CD4-positive, CD25-positive, alpha-beta regulatory T cell (primary cell): ENCODE results near the gene PTP4A1. TPM values are rescaled to one million over a fixed set of nuclear protein-coding genes. Genes with fewer than 3 reads are reported as not detected.

ENCODE experiments used
- ATAC-seq, 2 donors: fragments of 150-1000 bp; cut with Tn5 transposase; one replicate each; pipeline ENCODE4 v1.10.0; 2021; ENCODE audit warnings: low read depth in 2 of 2, moderate number of reproducible peaks in 2 of 2, moderate library complexity in 1 of 2
- DNase-seq, 3 donors: peaks; one replicate each; pipeline versions ENCODE4 v3.0.0 to v3.0.0-alpha.2; 2012 to 2022; ENCODE audit warnings: mixed read lengths in 1 of 3
- H3K27ac ChIP-seq: one replicate; pipeline ENCODE4 v1.7.0; 2013; ENCODE audit warnings: mild to moderate bottlenecking, low read length; ENCODE audit not compliant: insufficient read depth, poor library complexity, severe bottlenecking
- H3K27me3 ChIP-seq: one replicate; pipeline ENCODE4 v1.7.0; 2013; ENCODE audit warnings: low read length; ENCODE audit not compliant: control insufficient read depth, insufficient read depth
- H3K36me3 ChIP-seq: one replicate; pipeline ENCODE4 v1.7.0; 2013; ENCODE audit warnings: mild to moderate bottlenecking, low read length, moderate library complexity; ENCODE audit not compliant: control insufficient read depth, insufficient read depth
- H3K4me1 ChIP-seq: 2 replicates; pipeline ENCODE4 v1.7.0; 2013; ENCODE audit warnings: mild to moderate bottlenecking, low read length; ENCODE audit not compliant: insufficient read depth, control insufficient read depth, poor library complexity, severe bottlenecking
- H3K4me3 ChIP-seq: one replicate; pipeline ENCODE4 v1.7.0; 2013; ENCODE audit warnings: low read depth, mild to moderate bottlenecking, low read length, moderate library complexity
- H3K9me3 ChIP-seq, 2 experiments: 1 replicate in 1 of 2; 2 replicates in 1 of 2; pipeline ENCODE4 v1.7.0; 2013; ENCODE audit warnings: low read length in 2 of 2, mild to moderate bottlenecking in 1 of 2, moderate library complexity in 1 of 2; ENCODE audit not compliant: control insufficient read depth in 2 of 2
- H3K27ac Mint-ChIP-seq, 3 donors: one replicate each; pipeline ENCODE4 v1.8.0; 2020 to 2022; ENCODE audit warnings: mild to moderate bottlenecking in 3 of 3, mixed read lengths in 3 of 3, moderate library complexity in 2 of 3
- H3K27me3 Mint-ChIP-seq: one replicate; pipeline ENCODE4 v1.8.0; 2022; ENCODE audit warnings: mild to moderate bottlenecking, mixed read lengths
- H3K36me3 Mint-ChIP-seq: one replicate; pipeline ENCODE4 v1.8.0; 2020; ENCODE audit warnings: mixed read lengths
- H3K4me1 Mint-ChIP-seq, 4 donors: one replicate each; pipeline ENCODE4 v1.8.0; 2020 to 2022; ENCODE audit warnings: mixed read lengths in 4 of 4, mild to moderate bottlenecking in 1 of 4
- H3K4me3 Mint-ChIP-seq, 4 donors: one replicate each; pipeline ENCODE4 v1.8.0; 2020 to 2022; ENCODE audit warnings: mild to moderate bottlenecking in 4 of 4, mixed read lengths in 4 of 4, moderate library complexity in 3 of 4
- H3K9me3 Mint-ChIP-seq, 7 donors: one replicate each; pipeline ENCODE4 v1.8.0; 2020 to 2022; ENCODE audit warnings: mixed read lengths in 7 of 7, mild to moderate bottlenecking in 3 of 7, moderate library complexity in 2 of 7
- polyA plus RNA-seq, 4 donors: library from polyadenylated mRNA; unstranded; fragments of 300-500 nt; fragmentation: Illumina TruSeq; gene quantifications; one replicate each; pipeline ENCODE4 v1.2.3, GENCODE V29; 2021
- total RNA-seq: library from RNA; stranded (reverse); gene quantifications from one replicate; pipeline ENCODE4 v1.2.3, GENCODE V29; 2022

The PTP4A1 gene
- total and polyA plus RNA-seq, 5 donors from 2014 or later: 54.1 to 126 (median 62.9) TPM

DNA sequence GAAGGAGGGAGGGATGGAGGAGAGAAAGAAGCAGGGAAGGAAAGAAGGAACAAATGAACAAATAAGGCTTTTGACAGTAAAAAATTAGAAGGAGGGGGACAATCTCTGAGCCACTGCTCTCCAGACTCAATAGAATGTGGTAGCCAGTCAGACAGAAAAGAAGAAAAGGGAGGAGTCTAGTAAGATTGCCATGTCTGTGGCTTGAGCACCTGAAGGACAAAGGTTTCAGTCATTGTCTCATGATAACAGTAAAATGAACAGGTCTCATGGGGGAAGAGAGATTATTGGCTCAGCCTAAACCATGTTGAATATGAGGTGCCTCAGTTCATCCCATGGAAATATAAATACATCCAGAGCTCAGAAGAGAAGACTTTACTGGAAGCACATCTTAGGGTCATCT lies 14.0 kb upstream of the PTP4A1 start:
- Mint-ChIP-seq H3K4me3 (no peak overlapping the region), H3K27ac (no peak overlapping the region)

DNA sequence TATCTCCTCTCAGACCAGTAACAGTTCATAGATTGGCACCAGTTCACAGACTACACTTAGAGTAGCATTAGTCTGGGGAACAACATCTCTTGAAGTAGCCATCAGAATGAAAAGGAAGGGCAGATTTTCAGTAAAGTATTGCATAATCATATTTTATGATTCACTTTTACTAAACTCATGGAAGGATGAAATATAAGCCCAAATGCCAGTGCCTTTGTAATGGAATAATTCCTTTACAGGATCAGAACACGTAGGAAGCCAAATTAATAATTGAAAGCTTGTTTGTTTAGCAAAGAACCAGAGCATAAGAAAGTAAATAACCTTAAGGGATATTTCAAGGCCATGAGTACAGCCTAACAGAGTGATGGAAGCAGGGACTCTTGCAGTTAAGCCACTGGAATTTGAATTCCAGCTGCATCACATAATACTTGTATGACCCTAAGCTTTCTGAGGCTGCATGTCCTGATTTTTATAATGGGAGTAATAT lies 11.4 kb upstream of the PTP4A1 start:
- H3K9me3 Mint-ChIP-seq: peaks cover 0 to 1% (median 0%) of the 10 kb centered on the region in 7 donors
- DNase-seq (no peak), ATAC-seq (no peak)
- peaks cover 6% of the 10 kb centered on the region for H3K27me3 ChIP-seq
- H3K36me3 Mint-ChIP-seq: no peaks in the 10 kb centered on the region
- no peak overlapping the region for H3K27ac Mint-ChIP-seq
- no peaks in the 10 kb centered on the region for H3K4me1 ChIP-seq
- H3K4me1 Mint-ChIP-seq: no peaks in the 10 kb centered on the region
- no peaks in the 10 kb centered on the region for H3K36me3 ChIP-seq
- H3K4me3 ChIP-seq: no peak overlapping the region
- H3K27ac ChIP-seq: no peak overlapping the region
- no peaks in the 10 kb centered on the region for H3K9me3 ChIP-seq
- peaks cover 47% of the 10 kb centered on the region for H3K27me3 Mint-ChIP-seq
- no peak overlapping the region for H3K4me3 Mint-ChIP-seq

More for the DNA sequence above, 14.0 kb upstream of the PTP4A1 start:
- no peaks in the 10 kb centered on the region for H3K9me3 ChIP-seq
- no peak overlapping the region for H3K27ac ChIP-seq
- H3K36me3 ChIP-seq: no peaks in the 10 kb centered on the region
- H3K4me3 ChIP-seq: no peak overlapping the region
- no peaks in the 10 kb centered on the region for H3K4me1 ChIP-seq
- peaks cover 9% of the 10 kb centered on the region for H3K27me3 ChIP-seq
- DNase-seq (no peak), ATAC-seq (no peak)
- Mint-ChIP-seq H3K4me1 (peaks cover 0 to 3% (median 0%) of the 10 kb centered on the region in 4 donors), H3K27me3 (peaks cover 44% of the 10 kb centered on the region), H3K9me3 (peaks cover 0 to 1% (median 0%) of the 10 kb centered on the region in 7 donors), H3K36me3 (no peaks in the 10 kb centered on the region)

DNA sequence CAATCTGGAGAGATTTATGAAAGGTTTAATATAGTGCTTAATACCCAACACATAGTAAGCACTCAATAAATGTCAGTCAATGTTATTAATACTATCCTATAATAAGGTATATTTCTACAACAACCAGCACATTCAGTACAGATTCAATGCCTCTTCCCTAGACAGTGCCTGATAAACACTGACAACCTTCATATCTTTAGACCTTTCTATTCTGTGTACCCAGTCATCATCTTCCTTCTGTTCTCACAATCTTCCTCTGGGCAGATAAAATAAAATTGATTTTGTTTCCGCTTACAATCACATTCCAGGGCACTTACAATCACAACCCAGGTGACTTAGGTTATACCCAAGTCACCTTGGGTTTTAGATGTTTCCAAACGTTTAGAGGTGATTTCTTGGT lies 11.0 kb upstream of the PTP4A1 start:
- no peak overlapping the region for H3K27ac ChIP-seq
- Mint-ChIP-seq H3K36me3 (no peaks in the 10 kb centered on the region), H3K4me3 (no peak overlapping the region), H3K9me3 (peaks cover 0 to 1% (median 0%) of the 10 kb centered on the region in 7 donors), H3K4me1 (no peaks in the 10 kb centered on the region), H3K27ac (no peak overlapping the region), H3K27me3 (peaks cover 47% of the 10 kb centered on the region)
- H3K9me3 ChIP-seq: no peaks in the 10 kb centered on the region
- DNase-seq (no peak), ATAC-seq (no peak)
- no peaks in the 10 kb centered on the region for H3K36me3 ChIP-seq
- no peak overlapping the region for H3K4me3 ChIP-seq
- H3K4me1 ChIP-seq: no peaks in the 10 kb centered on the region
- peaks cover 6% of the 10 kb centered on the region for H3K27me3 ChIP-seq

DNA sequence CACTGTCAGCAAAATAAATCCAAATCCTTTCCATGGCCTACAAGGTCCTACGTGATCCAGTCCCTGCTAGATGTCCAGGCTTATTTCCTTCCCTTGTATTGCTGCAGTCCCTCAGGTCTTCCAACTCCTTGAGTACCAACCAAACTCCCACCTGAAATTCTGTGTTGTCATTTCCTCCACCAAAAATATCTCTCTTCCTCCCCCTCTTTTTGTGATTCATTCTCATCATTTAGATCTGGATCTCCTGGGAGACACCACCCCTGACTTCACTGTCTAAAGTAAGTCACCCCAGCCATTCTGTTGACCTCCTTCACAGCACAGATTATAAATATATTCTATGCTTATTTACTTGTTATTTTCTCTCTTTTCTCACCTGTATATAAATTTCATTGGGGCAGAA lies 9.0 kb upstream of the PTP4A1 start:
- peaks cover 0 to 1% (median 0%) of the 10 kb centered on the region in 7 donors for H3K9me3 Mint-ChIP-seq
- Histone ChIP-seq H3K4me3 (no peak overlapping the region), H3K36me3 (no peaks in the 10 kb centered on the region), H3K27ac (no peak overlapping the region), H3K27me3 (no peaks in the 10 kb centered on the region), H3K9me3 (no peaks in the 10 kb centered on the region), H3K4me1 (no peaks in the 10 kb centered on the region)
- no peak overlapping the region for H3K27ac Mint-ChIP-seq
- ATAC-seq: no peak
- H3K36me3 Mint-ChIP-seq: no peaks in the 10 kb centered on the region
- H3K4me3 Mint-ChIP-seq: no peak overlapping the region
- no peaks in the 10 kb centered on the region for H3K4me1 Mint-ChIP-seq
- no peak for DNase-seq
- H3K27me3 Mint-ChIP-seq: peaks cover 49% of the 10 kb centered on the region

DNA sequence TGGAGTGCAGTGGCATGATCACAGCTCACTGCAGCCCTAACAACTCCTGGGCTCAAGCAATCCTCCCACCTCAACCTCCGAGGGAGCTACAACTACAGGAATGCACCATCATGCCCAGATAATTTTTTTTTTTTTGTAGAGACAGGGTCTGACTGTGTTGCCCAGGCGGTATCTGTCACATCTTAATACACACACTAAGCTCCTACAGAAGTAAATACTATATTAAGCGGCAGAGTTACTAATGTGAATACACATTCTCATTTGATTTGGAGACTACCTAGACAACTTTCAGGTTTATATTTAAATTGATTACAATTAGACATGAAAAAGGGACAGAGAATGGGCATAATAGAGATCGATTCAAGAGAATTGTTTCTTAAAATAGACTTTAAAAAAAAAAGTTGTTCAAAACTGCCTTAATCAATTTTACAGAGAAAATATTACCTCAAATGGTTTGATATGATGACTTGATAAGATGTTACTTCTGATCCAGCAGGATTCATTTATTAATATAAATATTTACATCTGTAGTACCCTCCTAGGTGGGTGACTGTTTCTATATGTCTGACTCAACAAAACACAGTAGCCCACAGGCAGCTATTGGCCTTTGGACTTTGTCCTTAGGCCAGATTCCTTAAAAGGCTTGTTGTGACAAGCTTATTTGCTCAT lies 7.1 kb upstream of the PTP4A1 start:
- Histone ChIP-seq H3K4me3 (no peak overlapping the region), H3K36me3 (no peaks in the 10 kb centered on the region), H3K27ac (no peak overlapping the region), H3K4me1 (no peaks in the 10 kb centered on the region), H3K9me3 (no peaks in the 10 kb centered on the region), H3K27me3 (no peaks in the 10 kb centered on the region)
- Mint-ChIP-seq H3K36me3 (no peaks in the 10 kb centered on the region), H3K27me3 (peaks cover 47% of the 10 kb centered on the region), H3K27ac (no peak overlapping the region), H3K4me1 (no peaks in the 10 kb centered on the region), H3K4me3 (no peak overlapping the region), H3K9me3 (peaks cover 0 to 1% (median 0%) of the 10 kb centered on the region in 7 donors)
- DNase-seq (no peak), ATAC-seq (no peak)

DNA sequence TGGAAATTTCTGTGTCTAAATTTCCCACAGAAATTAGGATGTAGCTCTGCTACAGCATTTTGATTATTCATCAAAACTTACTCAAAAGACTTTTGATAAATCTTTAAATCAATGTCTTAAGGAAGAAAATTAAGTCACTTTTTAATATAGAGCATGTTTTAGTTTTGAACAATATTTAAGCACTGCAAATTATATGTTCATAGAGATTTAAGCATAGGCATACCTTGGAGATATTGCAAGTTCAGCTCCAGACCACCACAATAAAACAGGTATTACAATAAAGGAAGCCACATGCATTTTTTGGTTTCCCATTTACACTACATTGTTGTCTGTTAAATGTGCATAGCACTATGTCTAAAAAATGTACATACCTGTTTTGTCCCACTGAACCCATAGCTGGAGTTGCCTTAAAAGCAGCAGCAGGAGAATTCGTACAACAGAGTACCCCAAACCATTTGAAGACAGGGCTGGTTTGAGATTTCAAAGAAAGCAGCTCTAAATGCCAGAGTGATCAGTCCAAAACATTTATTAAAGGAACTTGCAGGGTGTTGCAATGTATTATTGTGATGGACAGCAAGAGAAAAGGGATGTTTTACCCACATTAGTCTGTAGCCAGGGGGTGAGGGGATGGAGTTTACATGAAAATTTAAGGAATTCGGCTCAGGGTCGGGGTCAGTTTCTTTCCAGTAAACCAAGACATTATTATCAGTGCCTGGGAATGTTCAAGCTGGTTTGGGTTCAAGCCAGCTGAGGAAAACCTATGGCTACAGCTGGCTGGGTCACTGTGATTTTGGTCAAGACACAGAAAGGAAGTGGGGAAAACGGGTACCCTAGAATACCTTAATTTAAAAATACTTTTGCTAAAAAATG lies 6.3 kb upstream of the PTP4A1 start:
- H3K4me3 Mint-ChIP-seq: peak overlapping the region in 1 of 4 donors; percentile 17
- peak overlapping the region in 1 of 3 donors; percentile 23 for H3K27ac Mint-ChIP-seq
- no peaks in the 10 kb centered on the region for H3K36me3 Mint-ChIP-seq
- Histone ChIP-seq H3K4me3 (no peak overlapping the region), H3K27ac (no peak overlapping the region), H3K9me3 (no peaks in the 10 kb centered on the region), H3K4me1 (no peaks in the 10 kb centered on the region), H3K27me3 (no peaks in the 10 kb centered on the region), H3K36me3 (no peaks in the 10 kb centered on the region)
- DNase-seq (no peak), ATAC-seq (no peak)
- H3K9me3 Mint-ChIP-seq: peaks cover 0 to 1% (median 0%) of the 10 kb centered on the region in 7 donors
- H3K27me3 Mint-ChIP-seq: peaks cover 47% of the 10 kb centered on the region
- H3K4me1 Mint-ChIP-seq: no peaks in the 10 kb centered on the region

DNA sequence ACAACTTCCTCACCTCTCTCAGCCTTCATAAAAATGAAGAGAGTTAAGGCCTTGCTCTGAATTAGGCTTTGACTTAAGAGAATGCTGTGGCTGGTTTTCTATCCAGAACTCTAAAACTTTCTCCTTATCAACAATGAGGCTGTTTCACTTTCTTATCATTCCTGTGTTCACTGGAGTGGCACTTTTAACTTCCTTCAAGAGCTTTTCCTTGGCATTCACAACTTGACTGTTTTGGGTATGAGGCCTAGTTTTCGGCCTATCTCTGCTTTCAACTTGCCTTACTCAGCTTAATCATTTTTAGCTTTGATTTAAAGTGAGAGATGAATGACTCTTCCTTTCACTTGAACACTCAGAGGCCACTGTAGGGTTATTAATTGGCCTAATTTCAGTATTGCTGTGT lies 4.3 kb upstream of the PTP4A1 start:
- peaks cover 8% of the 10 kb centered on the region for H3K4me1 ChIP-seq
- Mint-ChIP-seq H3K27me3 (peaks cover 36% of the 10 kb centered on the region), H3K36me3 (no peaks in the 10 kb centered on the region), H3K27ac (no peak overlapping the region), H3K9me3 (no peaks in the 10 kb centered on the region), H3K4me3 (no peak overlapping the region), H3K4me1 (peaks cover 0 to 11% (median 7%) of the 10 kb centered on the region in 4 donors)
- no peak for ATAC-seq
- DNase-seq: no peak
- H3K9me3 ChIP-seq: no peaks in the 10 kb centered on the region
- no peaks in the 10 kb centered on the region for H3K27me3 ChIP-seq
- H3K36me3 ChIP-seq: no peaks in the 10 kb centered on the region
- H3K4me3 ChIP-seq: no peak overlapping the region
- no peak overlapping the region for H3K27ac ChIP-seq
